H9 (cell line): ENCODE results near the gene STAC2. TPM values are rescaled to one million over a fixed set of nuclear protein-coding genes. Genes with fewer than 3 reads are reported as not detected.

Experiments used
- DNase-seq: peaks from one replicate; pipeline ENCODE4 v3.0.0-alpha.2; 2017
- H2AFZ ChIP-seq: one replicate; pipeline ENCODE4 v1.6.1; 2013; ENCODE audit warnings: mild to moderate bottlenecking, low read length, control low read depth, moderate library complexity
- H2AK5ac ChIP-seq: 2 replicates; pipeline ENCODE4 v1.6.1; 2013; ENCODE audit warnings: low read length, control low read depth, mixed read lengths; ENCODE audit not compliant: insufficient read length
- H2BK120ac ChIP-seq: one replicate; pipeline ENCODE4 v1.6.1; 2013; ENCODE audit warnings: low read depth, mild to moderate bottlenecking, low read length, control low read depth, inconsistent platforms; ENCODE audit not compliant: poor library complexity, severe bottlenecking
- H2BK12ac ChIP-seq: 2 replicates; pipeline ENCODE4 v1.6.1; 2013; ENCODE audit warnings: low read length, control low read depth, mixed read lengths, low read depth; ENCODE audit not compliant: insufficient read length
- H2BK15ac ChIP-seq: 2 replicates; pipeline ENCODE4 v1.6.1; 2013; ENCODE audit warnings: low read depth, low read length, control low read depth
- H2BK20ac ChIP-seq: one replicate; pipeline ENCODE4 v1.6.1; 2013; ENCODE audit warnings: low read depth, mild to moderate bottlenecking, low read length, control low read depth, inconsistent platforms; ENCODE audit not compliant: poor library complexity, severe bottlenecking
- H2BK5ac ChIP-seq: 2 replicates; pipeline ENCODE4 v1.6.1; 2013; ENCODE audit warnings: low read length, control low read depth, mixed read lengths; ENCODE audit not compliant: insufficient read length
- H3K14ac ChIP-seq: 2 replicates; pipeline ENCODE4 v1.6.1; 2013; ENCODE audit warnings: low read length, control low read depth; ENCODE audit not compliant: insufficient read depth
- H3K18ac ChIP-seq: 2 replicates; pipeline ENCODE4 v1.6.1; 2013; ENCODE audit warnings: low read depth, mild to moderate bottlenecking, mixed read lengths, low read length, control low read depth; ENCODE audit not compliant: insufficient read length
- H3K23ac ChIP-seq: 2 replicates; pipeline ENCODE4 v1.6.1; 2013; ENCODE audit warnings: low read length, control low read depth, mixed read lengths, low read depth; ENCODE audit not compliant: insufficient read length
- H3K23me2 ChIP-seq: 2 replicates; pipeline ENCODE4 v1.6.1; 2013; ENCODE audit warnings: low read depth, mild to moderate bottlenecking, mixed read lengths, low read length, control low read depth; ENCODE audit not compliant: insufficient read length, poor library complexity, severe bottlenecking
- H3K27ac ChIP-seq: 2 replicates; pipeline ENCODE4 v1.5.1; 2013; ENCODE audit warnings: low read length, control low read depth, mixed read lengths, low read depth; ENCODE audit not compliant: insufficient read length
- H3K27me3 ChIP-seq: 2 replicates; pipeline ENCODE4 v1.6.1; 2013; ENCODE audit warnings: low read length, control low read depth, inconsistent platforms; ENCODE audit not compliant: insufficient read depth
- H3K4ac ChIP-seq: 2 replicates; pipeline ENCODE4 v1.6.1; 2013; ENCODE audit warnings: low read depth, mild to moderate bottlenecking, control low read depth, inconsistent platforms, low read length, moderate library complexity
- H3K4me1 ChIP-seq: 2 replicates; pipeline ENCODE4 v1.6.1; 2013; ENCODE audit warnings: low read length, control low read depth, inconsistent platforms; ENCODE audit not compliant: insufficient read depth
- H3K4me2 ChIP-seq: 2 replicates; pipeline ENCODE4 v1.6.1; 2013; ENCODE audit warnings: low read length, control low read depth, mixed read lengths; ENCODE audit not compliant: insufficient read length, insufficient read depth
- H3K56ac ChIP-seq: 2 replicates; pipeline ENCODE4 v1.6.1; 2013; ENCODE audit warnings: low read depth, mild to moderate bottlenecking, mixed read lengths, low read length, control low read depth; ENCODE audit not compliant: insufficient read length
- H3K79me1 ChIP-seq: 2 replicates; pipeline ENCODE4 v1.6.1; 2013; ENCODE audit warnings: low read depth, mild to moderate bottlenecking, moderate library complexity, low read length, control low read depth, inconsistent platforms; ENCODE audit not compliant: insufficient read depth, poor library complexity, severe bottlenecking
- H3K79me2 ChIP-seq: 2 replicates; pipeline ENCODE4 v1.6.1; 2013; ENCODE audit warnings: low read length, control low read depth, inconsistent platforms; ENCODE audit not compliant: insufficient read depth
- H3K9ac ChIP-seq: 2 replicates; pipeline ENCODE4 v1.6.1; 2013; ENCODE audit warnings: low read length, control low read depth, mixed read lengths; ENCODE audit not compliant: insufficient read length; ENCODE audit errors: extremely low read depth
- H3K9me3 ChIP-seq: one replicate; pipeline ENCODE4 v1.6.1; 2013; ENCODE audit warnings: low read depth, low read length, inconsistent platforms; ENCODE audit not compliant: control insufficient read depth
- H3T11ph ChIP-seq: one replicate; pipeline ENCODE4 v1.6.1; 2013; ENCODE audit warnings: mild to moderate bottlenecking, low read length, control low read depth, inconsistent platforms
- H4K20me1 ChIP-seq: one replicate; pipeline ENCODE4 v1.6.1; 2013; ENCODE audit not compliant: control insufficient read depth, insufficient read length, insufficient read depth
- H4K5ac ChIP-seq: 2 replicates; pipeline ENCODE4 v1.6.1; 2013; ENCODE audit warnings: low read depth, mild to moderate bottlenecking, mixed read lengths, low read length, control low read depth; ENCODE audit not compliant: insufficient read length
- H4K8ac ChIP-seq: replicated peaks from 2 replicates; pipeline ENCODE4 v1.6.1; 2013; ENCODE audit warnings: low read length, control low read depth, mixed read lengths, low read depth; ENCODE audit not compliant: insufficient read length
- H4K91ac ChIP-seq: 2 replicates; pipeline ENCODE4 v1.6.1; 2013; ENCODE audit warnings: low read depth, mild to moderate bottlenecking, moderate library complexity, mixed read lengths, low read length, control low read depth; ENCODE audit not compliant: insufficient read length
- H3K27ac Mint-ChIP-seq, 3 experiments: 2 replicates in 2 of 3; 3 replicates in 1 of 3; pipeline ENCODE4 v1.8.0; 2020 to 2021; ENCODE audit warnings: mixed read lengths in 3 of 3, mild to moderate bottlenecking in 1 of 3, moderate library complexity in 1 of 3
- H3K27me3 Mint-ChIP-seq: 2 replicates; pipeline ENCODE4 v1.8.0; 2021; ENCODE audit warnings: low read depth, mild to moderate bottlenecking, moderate library complexity, mixed read lengths
- H3K36me3 Mint-ChIP-seq, 3 experiments: 2 replicates in 2 of 3; 3 replicates in 1 of 3; pipeline ENCODE4 v1.8.0; 2020 to 2021; ENCODE audit warnings: low read depth in 3 of 3, mixed read lengths in 3 of 3; ENCODE audit not compliant: insufficient read depth in 1 of 3
- H3K4me1 Mint-ChIP-seq, 2 experiments: 2 replicates each; pipeline ENCODE4 v1.8.0; 2020; ENCODE audit warnings: mixed read lengths in 2 of 2
- H3K4me3 Mint-ChIP-seq, 2 experiments: 2 replicates in 1 of 2; 3 replicates in 1 of 2; pipeline ENCODE4 v1.8.0; 2020 to 2021; ENCODE audit warnings: mild to moderate bottlenecking in 2 of 2, mixed read lengths in 2 of 2, moderate library complexity in 1 of 2
- H3K9me3 Mint-ChIP-seq, 2 experiments: 2 replicates in 1 of 2; 3 replicates in 1 of 2; pipeline ENCODE4 v1.8.0; 2020; ENCODE audit warnings: mild to moderate bottlenecking in 2 of 2, mixed read lengths in 2 of 2, moderate library complexity in 1 of 2
- WGBS: extraction: QIAGEN DNeasy Blood & Tissue Kit; methylation state at CpG from one replicate; pipeline ENCODE4 v1.1.7; 2013; ENCODE audit warnings: missing lambda C conversion rate, low lambda C conversion rate, mixed read lengths; ENCODE audit not compliant: insufficient read length; ENCODE audit errors: extremely low coverage; 5-methylcytosine and 5-hydroxymethylcytosine counted together
- total RNA-seq: library from RNA; stranded (reverse); gene quantifications from 2 replicates; pipeline ENCODE4 v1.2.1, GENCODE V29; 2021
- TF ChIP-seq, protein P1 (sequence below): fragments of 200-600 bp; sonication (generic); conservative IDR thresholded peaks from 3 replicates; pipeline ENCODE4 v1.8.0; 2021; ENCODE audit warnings: antibody characterized with exemption, mild to moderate bottlenecking

The STAC2 gene
- total RNA-seq, 1 experiment from 2014 or later, result 2.5 TPM

DNA sequence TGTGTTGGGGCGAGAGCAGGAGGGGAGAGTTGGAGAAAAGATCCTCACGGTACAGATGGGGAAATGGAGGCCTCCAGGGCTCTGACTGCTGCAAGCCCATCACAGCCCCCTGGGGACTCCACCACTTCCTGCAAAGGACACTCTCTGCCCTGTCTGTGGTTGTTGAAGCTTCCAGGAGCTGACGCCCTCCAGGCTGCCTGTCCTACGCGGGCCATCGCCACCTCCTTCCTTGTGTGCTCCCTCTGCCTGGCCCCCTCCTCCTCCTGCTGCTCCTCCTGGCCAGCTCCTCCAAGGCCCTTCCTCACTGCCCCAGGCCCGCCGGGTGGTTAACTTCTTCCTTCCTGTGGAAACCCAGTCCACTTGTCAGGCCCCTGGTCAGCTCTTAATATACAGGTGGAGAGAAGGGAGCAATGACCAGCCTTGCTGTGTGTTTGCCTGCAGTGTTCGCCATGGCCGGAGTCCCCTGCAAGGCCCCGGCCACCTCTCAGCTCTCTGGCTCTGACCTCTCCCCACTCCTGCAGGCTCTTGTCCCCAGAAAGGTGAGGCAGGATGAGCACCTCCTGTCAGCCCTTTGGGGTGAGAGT lies 18.4 kb upstream of the STAC2 start:
- no peaks in the 10 kb centered on the region for H3K79me2 ChIP-seq
- H2BK5ac ChIP-seq, result no peak overlapping the region
- no peak overlapping the region for H3K23ac ChIP-seq
- no peak overlapping the region for H2BK15ac ChIP-seq
- no peak overlapping the region for H2AK5ac ChIP-seq
- H3K4ac ChIP-seq, result no peak overlapping the region
- peaks cover 2% of the 10 kb centered on the region for H4K20me1 ChIP-seq
- H3K27me3 ChIP-seq, result no peaks in the 10 kb centered on the region
- no peak overlapping the region for H2AFZ ChIP-seq
- H3K23me2 ChIP-seq, result no peaks in the 10 kb centered on the region
- H3K56ac ChIP-seq, result no peak overlapping the region
- DNase-seq, result no peak
- H3K79me1 ChIP-seq, result no peaks in the 10 kb centered on the region
- no peak overlapping the region for H3K27ac ChIP-seq
- TF ChIP-seq, protein P1, sequence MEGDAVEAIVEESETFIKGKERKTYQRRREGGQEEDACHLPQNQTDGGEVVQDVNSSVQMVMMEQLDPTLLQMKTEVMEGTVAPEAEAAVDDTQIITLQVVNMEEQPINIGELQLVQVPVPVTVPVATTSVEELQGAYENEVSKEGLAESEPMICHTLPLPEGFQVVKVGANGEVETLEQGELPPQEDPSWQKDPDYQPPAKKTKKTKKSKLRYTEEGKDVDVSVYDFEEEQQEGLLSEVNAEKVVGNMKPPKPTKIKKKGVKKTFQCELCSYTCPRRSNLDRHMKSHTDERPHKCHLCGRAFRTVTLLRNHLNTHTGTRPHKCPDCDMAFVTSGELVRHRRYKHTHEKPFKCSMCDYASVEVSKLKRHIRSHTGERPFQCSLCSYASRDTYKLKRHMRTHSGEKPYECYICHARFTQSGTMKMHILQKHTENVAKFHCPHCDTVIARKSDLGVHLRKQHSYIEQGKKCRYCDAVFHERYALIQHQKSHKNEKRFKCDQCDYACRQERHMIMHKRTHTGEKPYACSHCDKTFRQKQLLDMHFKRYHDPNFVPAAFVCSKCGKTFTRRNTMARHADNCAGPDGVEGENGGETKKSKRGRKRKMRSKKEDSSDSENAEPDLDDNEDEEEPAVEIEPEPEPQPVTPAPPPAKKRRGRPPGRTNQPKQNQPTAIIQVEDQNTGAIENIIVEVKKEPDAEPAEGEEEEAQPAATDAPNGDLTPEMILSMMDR, result no peak
- WGBS, result no CpG with 5 or more reads among the region's 11 CpGs
- H4K5ac ChIP-seq, result no peak overlapping the region
- H4K91ac ChIP-seq, result no peak overlapping the region
- no peaks in the 10 kb centered on the region for H3K4me1 ChIP-seq
- Mint-ChIP-seq H3K27me3 (peaks cover 2% of the 10 kb centered on the region; the same call in 1 of the 2 replicates), H3K27ac (no peak overlapping the region), H3K36me3 (no peaks in the 10 kb centered on the region), H3K4me3 (no peak overlapping the region), H3K4me1 (peaks cover 14 to 28% of the 10 kb centered on the region in 2 experiments), H3K9me3 (no peaks in the 10 kb centered on the region; a peak in 1 of 5 replicates)
- H3T11ph ChIP-seq, result no peak overlapping the region
- no peak overlapping the region for H2BK20ac ChIP-seq
- no peak overlapping the region for H3K9ac ChIP-seq
- no peak overlapping the region for H3K18ac ChIP-seq
- H4K8ac ChIP-seq, result no peak overlapping the region
- H3K14ac ChIP-seq, result no peak overlapping the region
- H3K9me3 ChIP-seq, result no peaks in the 10 kb centered on the region
- no peak overlapping the region for H2BK12ac ChIP-seq
- no peak overlapping the region for H3K4me2 ChIP-seq
- no peak overlapping the region for H2BK120ac ChIP-seq
